GM12864 (cell line): ENCODE results near the gene PRRC2B.
"Not testable (repeated sequence)": the region's sequence is repeated elsewhere in the genome, so short reads cannot be mapped to it uniquely, and the experiment has no call there.

Source experiments
- DNase-seq: peaks from one replicate; pipeline ENCODE4 v3.0.0-alpha.2; 2011; ENCODE audit warnings: low read depth
- H3K4me3 ChIP-seq: 2 replicates; pipeline ENCODE4 v1.5.1; 2011; ENCODE audit warnings: mild to moderate bottlenecking, low read depth, low read length, control low read depth
- TF ChIP-seq, protein P1 (sequence below): IDR thresholded peaks from 2 replicates; pipeline ENCODE4 v1.5.1; 2011; ENCODE audit warnings: low read depth, mild to moderate bottlenecking, moderate library complexity, low read length, control low read depth, inconsistent platforms; ENCODE audit errors: missing control alignments

The PRRC2B gene

DNA sequence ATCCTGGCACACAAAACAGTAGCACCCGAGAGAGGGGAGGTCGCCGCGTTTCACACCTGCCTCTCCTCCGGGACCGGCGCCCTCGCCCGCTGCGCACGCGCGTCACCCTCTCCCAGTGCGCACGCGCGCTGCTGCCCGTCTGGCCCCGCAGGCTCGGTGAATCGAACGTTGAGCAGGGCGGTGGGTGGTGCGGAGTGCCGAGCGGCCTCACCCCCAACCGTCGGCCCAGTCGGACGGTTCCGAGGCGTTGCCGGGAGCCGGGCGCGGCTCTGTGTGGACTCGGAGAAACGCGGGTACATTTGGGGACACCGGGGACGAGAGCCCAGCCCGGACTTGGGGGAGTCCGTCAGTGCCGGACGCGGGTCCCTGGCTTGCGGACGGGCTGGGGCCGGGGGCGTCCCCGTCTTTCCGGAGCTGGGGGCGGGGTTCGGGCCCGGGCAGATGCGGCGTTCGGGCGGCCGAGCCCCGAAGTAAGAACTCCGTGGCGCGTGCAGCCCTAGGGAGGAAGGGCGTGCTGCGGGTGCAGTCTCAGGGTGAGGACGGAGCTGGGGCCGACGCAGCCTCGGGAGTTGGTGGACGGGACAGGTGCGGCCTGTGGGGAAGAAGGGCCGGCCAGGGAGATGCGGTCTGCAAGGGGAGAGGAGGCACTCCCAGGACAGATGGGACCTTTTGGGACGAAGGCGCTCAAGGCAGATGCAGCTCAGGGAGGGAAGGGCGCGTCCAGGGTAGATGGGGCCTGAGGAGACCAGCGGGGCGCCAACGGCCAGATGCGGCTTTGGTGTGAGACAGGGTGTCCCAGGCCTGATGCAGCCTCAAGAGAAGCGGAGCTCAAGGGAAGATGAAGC, 109.1 kb downstream of the PRRC2B start, which contains the start of gene POMT1:
TSS of gene POMT1 (plus strand) at position 138 of the 845 bp plus-strand sequence. CDS start 1,301 bp downstream, outside the sequence.
- TF ChIP-seq, protein P1, sequence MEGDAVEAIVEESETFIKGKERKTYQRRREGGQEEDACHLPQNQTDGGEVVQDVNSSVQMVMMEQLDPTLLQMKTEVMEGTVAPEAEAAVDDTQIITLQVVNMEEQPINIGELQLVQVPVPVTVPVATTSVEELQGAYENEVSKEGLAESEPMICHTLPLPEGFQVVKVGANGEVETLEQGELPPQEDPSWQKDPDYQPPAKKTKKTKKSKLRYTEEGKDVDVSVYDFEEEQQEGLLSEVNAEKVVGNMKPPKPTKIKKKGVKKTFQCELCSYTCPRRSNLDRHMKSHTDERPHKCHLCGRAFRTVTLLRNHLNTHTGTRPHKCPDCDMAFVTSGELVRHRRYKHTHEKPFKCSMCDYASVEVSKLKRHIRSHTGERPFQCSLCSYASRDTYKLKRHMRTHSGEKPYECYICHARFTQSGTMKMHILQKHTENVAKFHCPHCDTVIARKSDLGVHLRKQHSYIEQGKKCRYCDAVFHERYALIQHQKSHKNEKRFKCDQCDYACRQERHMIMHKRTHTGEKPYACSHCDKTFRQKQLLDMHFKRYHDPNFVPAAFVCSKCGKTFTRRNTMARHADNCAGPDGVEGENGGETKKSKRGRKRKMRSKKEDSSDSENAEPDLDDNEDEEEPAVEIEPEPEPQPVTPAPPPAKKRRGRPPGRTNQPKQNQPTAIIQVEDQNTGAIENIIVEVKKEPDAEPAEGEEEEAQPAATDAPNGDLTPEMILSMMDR, result no peak
- DNase-seq, result peak; percentile 56
- H3K4me3 ChIP-seq, result peak within 1 kb of the TSS; percentile 78

DNA sequence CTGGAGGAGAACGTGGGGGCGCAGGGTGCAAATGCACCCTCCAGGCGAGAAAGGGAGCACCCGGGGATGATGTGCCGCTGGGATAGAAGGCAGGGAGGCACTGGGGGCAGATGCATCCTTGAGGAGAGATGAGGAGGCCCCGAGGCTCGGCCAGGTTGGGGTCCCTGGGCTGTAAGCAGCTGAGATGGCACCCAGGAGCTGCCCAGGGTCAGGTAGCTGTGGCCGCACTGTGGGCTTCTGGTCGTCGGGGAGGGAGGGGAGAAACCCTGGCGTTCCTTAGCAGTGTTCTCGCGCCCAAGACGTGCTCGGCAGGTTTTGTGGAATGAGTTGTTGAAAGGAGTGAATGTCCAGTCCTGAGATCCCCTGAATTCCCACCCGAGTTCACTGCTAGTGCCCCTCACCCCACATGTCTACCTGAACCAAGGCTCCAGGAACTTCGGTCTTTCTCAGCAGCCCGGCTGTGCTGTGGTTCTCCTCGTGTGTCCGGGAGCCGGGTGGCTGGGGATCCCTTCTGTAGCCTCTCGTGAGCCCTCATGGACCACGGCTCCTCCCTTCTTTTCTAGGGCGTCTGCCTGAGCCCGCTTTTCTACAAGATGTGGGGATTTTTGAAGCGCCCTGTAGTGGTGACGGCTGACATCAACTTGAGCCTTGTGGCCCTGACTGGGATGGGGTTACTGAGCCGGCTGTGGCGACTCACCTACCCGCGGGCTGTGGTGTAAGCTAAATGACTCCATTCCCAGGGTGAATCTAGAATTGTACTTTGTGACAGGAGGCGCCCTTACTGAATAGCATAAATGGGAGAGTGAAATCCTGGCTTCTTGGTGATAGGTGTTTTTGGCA, 110.0 kb downstream of the PRRC2B start:
- DNase-seq, result no peak
- TF ChIP-seq, protein P1, result no peak
- H3K4me3 ChIP-seq, result peak overlapping the region; percentile 78

DNA sequence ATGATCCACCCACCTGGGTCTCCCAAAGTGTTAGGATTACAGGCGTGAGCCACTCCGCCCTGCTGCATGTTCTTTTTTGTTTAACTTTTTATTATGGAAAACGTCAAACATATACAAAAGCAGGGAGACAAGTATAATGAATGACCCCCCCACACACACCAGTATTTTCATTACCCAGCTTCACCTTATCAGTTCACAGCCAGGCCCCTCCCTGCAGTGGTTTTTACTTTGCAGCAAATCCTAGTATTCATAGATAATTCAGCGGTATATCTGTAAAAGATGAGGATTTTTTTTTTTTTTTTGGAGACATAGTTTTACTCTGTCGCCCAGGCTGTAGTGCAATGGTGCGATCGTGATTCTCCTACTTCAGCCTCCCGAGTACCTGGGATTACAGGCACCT, 111.1 kb downstream of the PRRC2B start:
- no peak overlapping the region for H3K4me3 ChIP-seq
- no peak for DNase-seq
- TF ChIP-seq, protein P1, result no peak

DNA sequence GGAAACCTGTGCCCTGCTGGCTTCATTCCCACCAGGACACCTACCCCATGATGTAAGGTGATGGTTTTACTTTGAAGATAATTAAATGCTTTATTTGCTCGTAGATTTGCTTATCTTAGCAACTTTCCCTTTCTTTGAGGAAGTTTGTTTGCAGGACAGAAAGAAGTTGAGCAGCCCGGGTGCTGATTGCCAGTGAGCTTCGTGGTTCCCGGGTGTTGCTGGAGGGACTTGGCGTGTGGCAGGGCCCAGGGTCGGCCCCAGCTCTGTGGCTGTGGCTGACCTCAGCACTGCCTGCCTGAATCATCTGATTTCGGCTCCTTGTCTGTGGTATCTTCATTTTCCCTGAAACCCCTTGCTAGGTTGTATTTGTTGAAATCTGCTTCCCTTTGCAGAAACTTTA, 117.5 kb downstream of the PRRC2B start:
- H3K4me3 ChIP-seq, result no peak overlapping the region
- no peak for DNase-seq
- TF ChIP-seq, protein P1, result no peak

DNA sequence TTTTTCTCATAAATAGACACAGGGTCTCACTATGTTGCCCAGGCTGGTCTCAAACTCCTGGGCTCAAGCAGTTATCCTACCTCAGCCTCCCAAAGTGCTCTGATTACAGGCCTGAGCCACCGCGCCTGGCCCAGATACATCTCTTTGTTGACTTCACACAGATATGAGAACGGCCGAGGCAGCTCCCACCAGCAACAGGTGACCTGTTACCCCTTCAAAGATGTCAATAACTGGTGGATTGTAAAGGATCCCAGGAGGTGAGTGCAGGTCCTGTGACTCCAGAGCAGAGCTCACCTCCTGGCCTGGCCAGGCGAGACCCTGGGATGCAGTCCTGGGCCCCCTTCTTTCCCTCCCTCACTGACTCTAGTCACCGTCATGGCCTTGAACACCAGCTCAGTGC, 118.0 kb downstream of the PRRC2B start:
- H3K4me3 ChIP-seq, result no peak overlapping the region
- TF ChIP-seq, protein P1, result no peak
- DNase-seq, result no peak

DNA sequence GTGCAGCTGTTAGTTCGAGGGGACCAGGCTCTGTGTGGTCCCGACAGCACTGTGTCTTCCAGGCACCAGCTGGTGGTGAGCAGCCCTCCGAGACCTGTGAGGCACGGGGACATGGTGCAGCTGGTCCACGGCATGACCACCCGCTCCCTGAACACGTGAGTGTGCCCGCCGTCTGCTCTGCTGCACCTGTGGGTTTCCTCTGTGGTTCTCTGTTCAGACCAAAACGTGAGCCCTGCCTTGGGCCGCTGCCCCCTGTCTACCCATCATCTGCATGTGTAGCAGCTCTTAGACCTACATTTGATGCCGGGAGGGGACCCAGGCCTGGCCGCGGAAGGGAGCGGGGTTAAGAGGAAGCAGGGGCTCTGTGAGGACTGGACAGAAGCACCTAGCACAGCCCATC, 119.3 kb downstream of the PRRC2B start:
- TF ChIP-seq, protein P1, result no peak
- H3K4me3 ChIP-seq, result no peak overlapping the region
- no peak for DNase-seq

DNA sequence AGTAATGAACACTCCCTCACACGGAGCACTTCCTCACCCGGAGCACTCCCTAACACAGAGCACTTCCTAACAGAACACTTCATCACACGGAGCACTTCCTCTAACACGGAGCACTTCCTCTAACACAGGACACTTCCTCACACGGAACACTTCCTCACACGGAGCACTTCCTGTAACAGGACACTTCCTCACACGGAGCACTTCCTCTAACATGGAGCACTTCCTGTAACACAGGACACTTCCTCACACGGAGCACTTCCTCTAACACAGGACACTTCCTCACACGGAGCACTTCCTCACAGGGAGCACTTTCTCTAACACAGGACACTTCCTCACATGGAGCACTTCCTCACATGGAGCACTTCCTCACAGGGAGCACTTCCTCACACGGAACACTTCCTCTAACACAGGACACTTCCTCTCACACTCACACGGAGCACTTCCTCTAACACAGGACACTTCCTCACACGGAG, 121.7 kb downstream of the PRRC2B start:
- not testable (repeated sequence) for DNase-seq, H3K4me3 ChIP-seq
